Gastroesophageal sphincter (tissue), 3 donors: Measurements from ENCODE around the gene CXXC5.

Source experiments
- CTCF ChIP-seq, 4 experiments: fragments of 200-600 bp in 2 of 4; fragments of 450-650 bp in 2 of 4; sonication (generic) in 1 of 4; IDR thresholded peaks; one replicate each; pipeline ENCODE4 v1.5.1; 2017 to 2019; ENCODE audit warnings: antibody characterized with exemption in 4 of 4, mild to moderate bottlenecking in 2 of 4, moderate library complexity in 2 of 4
- EP300 ChIP-seq: sonication (generic); formaldehyde crosslinking; IDR thresholded peaks from one replicate; pipeline ENCODE4 v1.6.1; 2017; ENCODE audit warnings: antibody characterized with exemption, mild to moderate bottlenecking
- POLR2A ChIP-seq, 2 donors: fragments of 450-650 bp; IDR thresholded peaks; one replicate each; pipeline ENCODE4 v1.6.1; 2017; ENCODE audit warnings: antibody characterized with exemption in 2 of 2, mild to moderate bottlenecking in 2 of 2, moderate library complexity in 1 of 2

GRCh38 chr5:139635606-139636206 is 12.4 kb upstream of the CXXC5 start:
- TF ChIP-seq EP300: no peak
- peak in 3 of 4 experiments; percentile 61 to 72 (median 67) for TF ChIP-seq CTCF (IDR thresholded peaks at IDR 0.05)
- TF ChIP-seq POLR2A (IDR thresholded peaks at IDR 0.05): no peak
